HG03045 (cell line): ENCODE data around the gene GUK1.
"Not testable (repeated sequence)": the region's sequence is repeated elsewhere in the genome, so short reads cannot be mapped to it uniquely, and the experiment has no call there.

Source experiments
- ATAC-seq: cut with Tn5 transposase; IDR thresholded peaks from one replicate; pipeline ENCODE4 v1.9.1; 2021; ENCODE audit warnings: mild to moderate bottlenecking, moderate library complexity; ENCODE audit not compliant: unreplicated experiment

The GUK1 gene

DNA sequence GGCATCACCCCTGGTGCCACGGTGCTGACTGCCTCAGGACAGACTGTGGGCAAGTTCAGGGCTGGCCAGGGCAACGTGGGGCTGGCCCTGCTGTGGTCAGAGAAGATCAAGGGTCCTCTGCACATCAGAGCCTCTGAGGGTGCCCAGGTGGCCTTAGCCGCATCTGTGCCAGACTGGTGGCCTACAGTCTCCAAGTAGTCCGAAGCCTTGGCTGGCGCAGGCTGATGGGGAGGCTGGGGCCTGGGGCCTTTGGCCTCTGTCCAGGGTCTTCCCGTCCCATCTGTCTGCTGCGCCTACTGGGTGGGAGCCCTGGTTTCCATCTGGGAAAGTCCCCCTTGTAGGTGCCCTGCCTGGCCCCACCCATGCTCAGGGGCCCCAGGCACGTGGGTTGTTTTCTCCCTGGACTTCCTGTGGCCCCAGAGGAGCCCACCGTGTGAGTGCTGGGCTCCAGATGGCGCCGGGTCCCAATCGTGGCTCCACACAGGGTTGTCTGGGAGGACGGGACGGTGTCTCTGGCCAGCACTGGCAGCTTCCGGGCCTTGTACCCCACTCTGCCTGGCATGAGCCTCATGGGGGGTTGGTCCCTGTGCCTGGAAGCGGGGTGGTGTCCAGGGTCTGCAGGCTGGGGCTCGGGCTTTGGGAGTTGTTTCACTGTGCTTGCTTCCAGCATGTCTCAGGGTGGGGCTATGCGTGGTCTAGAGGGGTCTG, 35.4 kb downstream of the GUK1 start:
- no peak for ATAC-seq

DNA sequence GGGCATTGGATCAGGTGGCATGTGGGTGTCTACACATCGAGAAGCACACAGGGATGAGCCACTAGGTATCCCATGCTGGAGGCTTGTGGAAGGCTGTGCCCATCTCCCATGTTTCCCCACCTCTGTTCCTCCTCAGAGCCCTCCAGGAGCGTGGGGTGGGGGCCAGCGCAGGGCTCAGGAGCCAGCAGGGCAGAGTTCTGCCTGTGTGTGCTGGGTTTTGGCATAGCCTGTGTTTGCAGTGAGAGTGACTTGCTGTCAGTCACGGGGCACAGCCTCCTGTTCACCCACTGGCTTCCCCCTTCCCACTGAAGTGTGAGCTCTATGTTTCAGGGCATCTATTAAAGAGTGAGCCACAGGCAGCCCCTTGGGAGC, 35.9 kb downstream of the GUK1 start:
- no peak for ATAC-seq

DNA sequence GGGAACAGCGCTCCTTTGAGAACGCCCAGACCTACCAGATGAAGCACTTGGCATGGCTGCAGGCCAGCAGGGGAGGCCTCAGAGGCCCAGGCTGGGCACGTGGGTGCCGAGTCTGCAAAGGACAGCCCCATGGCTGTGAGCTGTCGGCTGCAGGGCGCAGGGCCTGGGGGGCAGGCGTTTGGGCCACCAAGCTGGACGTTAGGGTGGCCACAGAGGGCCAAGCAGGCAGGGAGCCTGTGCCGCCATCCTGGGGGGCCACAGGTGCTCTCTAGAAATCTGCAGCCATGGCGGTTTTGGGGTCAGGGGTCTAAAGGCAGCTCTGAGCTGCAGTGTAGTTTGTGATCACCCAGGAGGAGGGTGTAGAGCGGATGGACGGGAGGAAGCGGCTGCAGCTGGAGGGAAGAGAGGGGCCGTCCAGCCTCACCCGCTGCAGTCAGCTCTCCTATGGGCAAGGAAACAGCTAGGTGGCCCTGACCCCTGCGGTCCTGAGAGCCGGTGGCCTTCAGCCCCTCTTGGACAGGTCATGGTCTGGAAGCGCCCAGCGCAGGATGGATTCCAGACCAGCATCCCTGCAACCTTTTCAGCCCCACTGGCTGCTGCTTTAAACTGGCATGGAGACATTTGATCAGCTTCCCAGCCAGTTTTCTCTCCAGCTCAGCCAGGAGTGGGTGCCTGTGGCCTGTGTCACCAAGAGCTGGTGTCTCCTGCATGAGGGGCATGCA, 36.5 kb downstream of the GUK1 start:
- ATAC-seq, result no peak

- no peak for ATAC-seq
Observed at GRCh38 chr1:228177183-228177475, 37.0 kb downstream of the GUK1 start.

DNA sequence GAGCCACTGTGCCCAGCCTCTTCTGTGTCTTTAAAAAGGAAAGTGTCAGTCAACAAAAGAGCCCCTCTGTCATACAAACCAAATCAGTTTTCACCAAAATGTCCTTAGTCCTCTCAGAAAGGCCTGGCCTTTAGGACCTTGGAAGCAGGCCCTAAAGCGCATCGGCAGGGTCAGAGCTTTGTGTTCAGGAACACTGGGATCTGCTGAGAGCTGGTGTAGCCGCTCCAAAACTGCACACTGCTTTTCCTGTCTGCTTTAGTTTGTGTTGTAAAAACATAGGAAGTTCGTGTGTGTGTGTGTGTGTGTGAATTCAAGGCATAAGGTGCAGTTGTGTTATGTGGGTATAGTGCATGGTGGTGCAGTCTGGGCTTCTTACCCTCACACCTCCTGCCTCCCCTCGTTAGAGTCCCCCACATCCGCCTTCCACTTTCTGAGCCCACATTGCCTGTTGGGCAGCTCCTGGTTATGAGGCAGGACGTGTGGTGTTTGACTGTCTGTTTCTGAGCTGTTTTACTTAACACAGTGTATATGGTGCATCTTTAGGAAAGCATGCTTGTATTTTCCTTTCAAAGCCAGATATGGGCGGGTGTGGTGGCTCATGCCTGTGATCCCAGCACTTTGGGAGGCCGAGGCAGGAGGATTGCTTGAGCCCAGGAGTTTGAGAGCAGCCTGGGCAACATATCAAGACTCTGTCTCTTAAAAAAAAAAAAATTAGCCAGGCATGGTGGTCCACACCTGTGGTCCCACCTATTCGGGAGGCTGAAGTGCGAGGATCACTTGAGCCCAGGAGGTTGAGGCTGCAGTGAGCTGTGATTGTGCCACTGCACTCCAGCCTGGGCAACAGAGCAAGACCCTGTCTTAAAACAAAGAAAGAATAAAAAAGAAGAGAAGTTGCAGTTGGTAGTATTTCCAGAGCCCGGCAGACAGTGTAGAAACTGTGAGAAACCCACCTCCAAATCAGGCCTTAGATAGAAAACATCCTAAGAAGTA, 37.9 kb downstream of the GUK1 start:
- ATAC-seq, result no peak

DNA sequence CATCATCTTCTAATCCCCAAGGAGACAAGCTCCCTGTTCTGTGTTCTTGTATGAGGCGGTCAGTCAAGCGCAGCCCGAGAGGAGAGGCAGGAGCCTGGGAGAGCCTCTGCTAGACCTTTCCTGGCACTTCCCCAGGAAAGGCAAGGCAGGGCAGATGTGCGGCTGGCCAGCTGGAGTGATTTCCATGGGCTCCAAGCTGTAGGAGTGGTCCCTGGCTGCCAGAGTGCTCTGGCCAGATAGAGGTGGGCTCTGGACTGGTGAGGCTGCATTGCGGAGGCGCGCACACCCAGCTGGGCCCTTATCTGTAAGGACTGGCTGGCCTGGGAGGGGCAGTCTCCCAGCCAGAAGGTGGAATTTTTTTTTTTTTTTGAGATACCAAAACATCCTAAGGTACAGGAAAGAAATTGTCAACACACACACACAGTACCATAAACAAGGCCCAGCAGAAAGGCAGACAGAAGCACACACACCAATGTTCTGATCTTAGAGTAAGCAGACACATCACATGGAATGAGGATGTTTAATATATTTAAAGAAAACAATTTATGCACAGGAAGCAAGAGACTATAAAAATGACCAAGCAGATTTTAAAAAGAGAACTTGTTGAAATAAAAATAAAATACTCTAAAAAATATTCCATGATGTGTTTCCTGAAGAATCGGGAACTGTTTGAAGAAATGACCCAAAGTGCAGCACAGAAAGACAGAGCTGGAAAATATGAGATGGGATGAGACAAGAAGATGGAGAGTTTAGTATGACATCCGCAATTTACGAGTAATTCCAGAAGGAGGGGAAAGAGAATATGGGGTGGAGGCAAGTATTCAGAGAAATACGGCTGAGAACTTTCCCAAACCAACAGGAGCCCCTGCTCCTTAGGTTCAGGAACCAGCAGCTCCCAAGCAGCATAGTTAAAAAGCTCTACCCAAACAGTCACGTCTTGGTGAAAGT, 38.9 kb downstream of the GUK1 start:
- no peak for ATAC-seq

DNA sequence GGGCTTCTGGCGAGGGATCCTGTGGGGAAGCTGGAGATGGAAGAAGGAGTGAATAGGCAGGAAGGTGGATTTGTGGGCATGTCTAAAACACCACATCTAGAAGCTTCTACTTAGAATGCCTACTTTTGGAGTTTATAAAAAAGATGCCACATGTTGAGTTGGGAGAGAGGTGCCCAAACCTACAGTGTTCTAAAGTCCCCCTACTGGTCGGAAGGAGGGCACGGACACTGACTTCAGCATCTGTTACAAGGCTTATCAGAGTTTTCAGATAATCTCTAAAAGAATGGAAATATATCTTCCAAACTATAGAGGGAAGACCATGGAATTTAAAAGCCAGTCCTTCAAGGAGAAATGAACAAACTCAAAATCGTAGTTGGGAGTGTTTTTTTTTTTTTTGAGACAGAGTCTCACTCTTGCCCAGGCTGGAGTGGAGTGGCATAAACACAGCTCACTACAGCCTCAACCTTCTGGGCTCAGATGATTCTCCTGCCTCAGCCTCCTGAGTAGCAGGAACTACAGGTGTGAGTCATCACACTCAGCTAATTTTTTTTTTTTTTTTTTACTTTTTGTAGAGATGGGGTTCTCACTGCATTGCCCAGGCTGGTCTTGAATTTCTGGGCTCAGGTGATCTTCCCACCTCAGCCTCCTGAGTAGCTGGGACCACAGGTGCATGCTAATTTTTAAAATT, 40.3 kb downstream of the GUK1 start:
- no peak for ATAC-seq

- ATAC-seq, result no peak
Observed at GRCh38 chr1:228180959-228181644, 41.0 kb downstream of the GUK1 start.

GRCh38 chr1:228181645-228182034, 41.6 kb downstream of the GUK1 start:
- no peak for ATAC-seq

- no peak for ATAC-seq
Observed at GRCh38 chr1:228182296-228183030, 42.4 kb downstream of the GUK1 start.

DNA sequence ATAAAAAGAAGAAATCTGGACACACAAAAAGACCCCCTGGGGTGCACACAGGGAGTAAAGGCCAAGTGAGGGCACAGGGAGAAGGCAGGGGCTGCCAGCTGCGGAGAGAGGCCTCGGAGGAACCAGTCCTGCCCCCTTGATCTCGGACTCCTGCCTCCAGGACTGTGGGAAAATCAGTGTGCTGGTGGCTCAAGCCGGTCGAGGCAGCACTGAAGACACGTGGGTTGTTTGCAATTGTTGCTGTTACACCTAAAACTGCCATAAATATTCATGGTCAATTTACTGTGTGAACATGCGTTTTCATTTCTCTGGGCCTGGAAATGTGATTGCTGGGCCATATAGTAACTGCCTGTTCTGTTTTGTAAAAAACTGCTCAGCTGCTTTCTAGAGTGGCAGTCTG, 44.1 kb downstream of the GUK1 start:
- no peak for ATAC-seq

GRCh38 chr1:228185641-228185965, 45.5 kb downstream of the GUK1 start:
- ATAC-seq, result no peak

- ATAC-seq, result not testable (repeated sequence)
Observed at GRCh38 chr1:228188249-228188648, 48.2 kb downstream of the GUK1 start.

- no peak for ATAC-seq
Observed at GRCh38 chr1:228190182-228190581, 50.1 kb downstream of the GUK1 start.

GRCh38 chr1:228190778-228191177, 50.7 kb downstream of the GUK1 start:
- no peak for ATAC-seq

DNA sequence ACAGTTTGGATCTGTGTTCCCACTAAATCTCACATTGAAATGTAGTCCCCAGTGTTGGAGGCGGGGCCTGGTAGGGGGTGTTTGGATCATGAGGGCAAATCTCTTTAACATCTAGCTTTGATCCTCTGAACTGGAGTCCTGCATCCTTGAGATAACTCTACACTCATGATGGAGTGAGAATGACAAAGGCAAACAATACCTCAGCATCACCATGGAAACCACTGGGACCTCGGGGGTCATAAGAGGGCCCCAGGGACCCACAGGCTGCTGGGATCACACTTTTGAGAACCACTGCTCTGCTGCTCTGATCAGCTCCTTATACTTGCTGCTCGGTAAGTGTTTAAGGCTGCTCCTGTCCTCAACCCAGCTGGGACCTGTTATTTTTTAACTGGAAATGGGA, 54.4 kb downstream of the GUK1 start:
- ATAC-seq, result no peak

GRCh38 chr1:228194921-228195812, 55.1 kb downstream of the GUK1 start:
- ATAC-seq, result no peak
